C4-2B (cell line): ENCODE data around the gene RALA.

Experiments used
- H3K27ac ChIP-seq: fragments of 450-650 bp; 2 replicates; pipeline ENCODE4 v1.5.1; 2017
- ZFX ChIP-seq: fragments of 450-650 bp; IDR thresholded peaks from 2 replicates; pipeline ENCODE4 v1.6.1; 2017
- TF ChIP-seq, protein P1 (sequence below): fragments of 450-650 bp; conservative IDR thresholded peaks from 2 replicates; pipeline ENCODE4 v1.5.1; 2017; ENCODE audit warnings: mild to moderate bottlenecking

RALA gene

DNA sequence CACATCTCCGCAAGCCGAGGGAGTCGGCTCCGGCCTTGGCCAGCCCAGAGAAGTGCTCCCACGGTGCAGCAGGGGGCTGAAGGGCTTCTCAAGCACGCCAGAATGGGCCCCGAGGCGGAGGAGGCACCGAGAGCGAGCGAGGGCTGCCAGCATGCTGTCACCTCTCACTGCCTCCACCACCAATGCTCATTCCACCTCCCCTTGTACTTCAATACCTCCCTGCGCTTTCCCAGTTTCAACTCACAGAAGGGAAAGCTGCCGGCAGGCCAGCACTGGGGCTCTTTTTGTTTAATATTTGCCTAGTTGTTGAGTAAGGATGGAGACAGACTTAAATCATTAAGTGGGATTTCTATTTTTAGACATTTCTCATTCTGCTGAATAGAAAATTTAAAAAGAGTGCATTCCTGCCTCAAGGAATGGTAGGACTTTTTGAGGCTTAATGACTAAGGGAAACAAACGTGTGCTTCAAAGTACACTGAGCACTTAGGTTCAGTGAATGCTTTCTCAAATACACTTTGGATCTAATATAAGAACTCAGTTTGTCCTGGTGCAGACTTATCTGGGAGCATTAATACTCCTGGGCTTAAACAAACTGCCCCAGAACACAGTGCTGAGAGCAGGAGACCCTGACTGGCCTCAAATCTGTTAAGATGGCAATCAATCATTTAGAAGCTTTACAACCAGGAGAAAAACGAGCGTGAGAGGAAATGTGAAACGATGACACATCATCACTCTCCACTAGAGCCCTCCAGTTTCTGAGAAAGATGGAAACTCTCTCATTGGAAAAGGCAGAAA, 131.2 kb downstream of the RALA start:
- no peak overlapping the region for H3K27ac ChIP-seq
- TF ChIP-seq ZFX = no peak
- TF ChIP-seq, protein P1, sequence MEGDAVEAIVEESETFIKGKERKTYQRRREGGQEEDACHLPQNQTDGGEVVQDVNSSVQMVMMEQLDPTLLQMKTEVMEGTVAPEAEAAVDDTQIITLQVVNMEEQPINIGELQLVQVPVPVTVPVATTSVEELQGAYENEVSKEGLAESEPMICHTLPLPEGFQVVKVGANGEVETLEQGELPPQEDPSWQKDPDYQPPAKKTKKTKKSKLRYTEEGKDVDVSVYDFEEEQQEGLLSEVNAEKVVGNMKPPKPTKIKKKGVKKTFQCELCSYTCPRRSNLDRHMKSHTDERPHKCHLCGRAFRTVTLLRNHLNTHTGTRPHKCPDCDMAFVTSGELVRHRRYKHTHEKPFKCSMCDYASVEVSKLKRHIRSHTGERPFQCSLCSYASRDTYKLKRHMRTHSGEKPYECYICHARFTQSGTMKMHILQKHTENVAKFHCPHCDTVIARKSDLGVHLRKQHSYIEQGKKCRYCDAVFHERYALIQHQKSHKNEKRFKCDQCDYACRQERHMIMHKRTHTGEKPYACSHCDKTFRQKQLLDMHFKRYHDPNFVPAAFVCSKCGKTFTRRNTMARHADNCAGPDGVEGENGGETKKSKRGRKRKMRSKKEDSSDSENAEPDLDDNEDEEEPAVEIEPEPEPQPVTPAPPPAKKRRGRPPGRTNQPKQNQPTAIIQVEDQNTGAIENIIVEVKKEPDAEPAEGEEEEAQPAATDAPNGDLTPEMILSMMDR = no peak

DNA sequence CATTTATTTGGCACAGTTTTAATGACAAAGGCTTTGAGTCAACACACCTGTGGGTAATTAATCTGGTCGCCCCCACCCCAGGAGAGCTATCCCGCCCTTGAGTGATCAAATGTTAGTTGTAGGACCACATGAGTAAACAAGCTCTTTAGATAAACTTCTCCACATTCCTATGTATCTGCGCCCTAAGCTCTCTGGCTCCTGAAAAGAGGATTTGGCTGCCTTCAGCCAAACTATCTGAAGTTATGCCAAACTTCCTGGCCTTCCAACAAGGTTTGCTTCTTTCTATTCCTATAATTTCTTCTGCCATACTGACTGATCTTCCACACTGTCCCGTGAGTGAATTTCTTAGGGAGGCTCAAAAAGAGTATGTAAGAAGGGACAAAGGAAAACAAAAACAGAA, 134.2 kb downstream of the RALA start:
- H3K27ac ChIP-seq = no peak overlapping the region

More for the DNA sequence above, 134.2 kb downstream of the RALA start:
- TF ChIP-seq ZFX = no peak
- TF ChIP-seq, protein P1 = no peak
